SU-DHL-6 (cell line): ENCODE data around the gene NDUFS7.

Experiments used
- H2AFZ ChIP-seq: fragments of 200-600 bp; sonication (generic); 2 replicates; pipeline ENCODE4 v1.6.1; 2014; ENCODE audit warnings: low read depth, mild to moderate bottlenecking, moderate library complexity, mixed read lengths, antibody characterized with exemption, low read length; ENCODE audit not compliant: severe bottlenecking
- H3F3A ChIP-seq: fragments of 200-600 bp; shearing (Covaris generic); 2 replicates; pipeline ENCODE4 v1.6.0; 2016; ENCODE audit warnings: antibody characterized with exemption, mild to moderate bottlenecking; ENCODE audit not compliant: insufficient read depth
- H3K27ac ChIP-seq: fragments of 200-600 bp; sonication (generic); 2 replicates; pipeline ENCODE4 v1.5.1; 2016; ENCODE audit warnings: low read depth, mild to moderate bottlenecking, low read length, moderate library complexity, mixed read lengths
- H3K27me3 ChIP-seq: fragments of 200-600 bp; sonication (generic), shearing (Covaris generic); 2 replicates; pipeline ENCODE4 v1.6.0; 2014; ENCODE audit warnings: mild to moderate bottlenecking, low read length
- H3K36me3 ChIP-seq: fragments of 200-600 bp; sonication (generic); 2 replicates; pipeline ENCODE4 v1.6.1; 2014; ENCODE audit warnings: mild to moderate bottlenecking, low read length, mixed read lengths
- H3K4me2 ChIP-seq: fragments of 300-600, 200-600 bp; shearing (Covaris generic), sonication (generic); 2 replicates; pipeline ENCODE4 v1.6.0; 2014; ENCODE audit warnings: low read length, low read depth, mild to moderate bottlenecking; ENCODE audit not compliant: poor library complexity, severe bottlenecking
- H3K4me3 ChIP-seq: fragments of 200-600 bp; sonication (generic); 2 replicates; pipeline ENCODE4 v1.5.1; 2014; ENCODE audit warnings: antibody characterized with exemption, low read length, mild to moderate bottlenecking, mixed read lengths; ENCODE audit not compliant: insufficient read depth, poor library complexity, severe bottlenecking
- H3K79me2 ChIP-seq: fragments of 200-600 bp; sonication (generic); 2 replicates; pipeline ENCODE4 v1.6.1; 2014; ENCODE audit warnings: mild to moderate bottlenecking, low read length, moderate library complexity; ENCODE audit not compliant: insufficient read depth
- H3K9ac ChIP-seq: fragments of 200-600 bp; sonication (generic); 2 replicates; pipeline ENCODE4 v1.7.0; 2014; ENCODE audit warnings: mild to moderate bottlenecking, low read length
- H3K9me2 ChIP-seq: fragments of 200-600 bp; sonication (generic); replicated peaks from 2 replicates; pipeline ENCODE4 v1.6.1; 2014; ENCODE audit warnings: low read length; ENCODE audit not compliant: insufficient read depth
- H3K9me3 ChIP-seq: fragments of 200-600 bp; sonication (generic); 2 replicates; pipeline ENCODE4 v1.6.1; 2014; ENCODE audit warnings: low read length, mixed read lengths; ENCODE audit not compliant: insufficient read depth
- H4K20me1 ChIP-seq: fragments of 200-600 bp; sonication (generic); 2 replicates; pipeline ENCODE4 v1.6.1; 2014; ENCODE audit warnings: low read depth, mild to moderate bottlenecking, antibody characterized with exemption, low read length, moderate library complexity, mixed read lengths
- CTCF ChIP-seq: fragments of 200-600 bp; sonication (generic); IDR thresholded peaks from one replicate; pipeline ENCODE4 v1.5.1; 2017; ENCODE audit warnings: antibody characterized with exemption, mild to moderate bottlenecking, low read length, moderate library complexity; ENCODE audit not compliant: insufficient read depth, poor library complexity, severe bottlenecking
- EZH2phosphoT487 ChIP-seq: fragments of 200-600 bp; sonication (generic), shearing (Covaris generic); conservative IDR thresholded peaks from 2 replicates; pipeline ENCODE4 v1.6.1; 2018; ENCODE audit warnings: mild to moderate bottlenecking, antibody characterized with exemption, low read length, moderate library complexity, mixed read lengths

Gene NDUFS7

GRCh38 chr19:1429750-1430149 lies 46.0 kb downstream of the NDUFS7 start:
- Histone ChIP-seq H3K79me2 (peaks cover 13% of the 10 kb centered on the region), H3K9me3 (no peaks in the 10 kb centered on the region), H3K36me3 (peaks cover 8% of the 10 kb centered on the region; the same call in 1 of the 2 replicates), H3K4me2 (no peak overlapping the region), H3K4me3 (no peak overlapping the region), H3K27ac (no peak overlapping the region), H3K9ac (no peak overlapping the region), H3F3A (no peaks in the 10 kb centered on the region; the same call in 1 of the 2 replicates), H2AFZ (no peak overlapping the region), H3K9me2 (no peaks in the 10 kb centered on the region), H3K27me3 (no peaks in the 10 kb centered on the region), H4K20me1 (no peaks in the 10 kb centered on the region)
- TF ChIP-seq EZH2phosphoT487, result no peak
- TF ChIP-seq CTCF, result no peak

GRCh38 chr19:1430246-1430645 lies 46.5 kb downstream of the NDUFS7 start:
- no peak overlapping the region for H3K27ac ChIP-seq
- peaks cover 13% of the 10 kb centered on the region for H3K79me2 ChIP-seq
- H4K20me1 ChIP-seq, result no peaks in the 10 kb centered on the region
- no peak overlapping the region for H3K4me3 ChIP-seq
- H3K9ac ChIP-seq, result no peak overlapping the region
- H3K9me3 ChIP-seq, result no peaks in the 10 kb centered on the region
- H2AFZ ChIP-seq, result no peak overlapping the region
- peaks cover 4% of the 10 kb centered on the region for H3F3A ChIP-seq
- TF ChIP-seq CTCF (no peak), EZH2phosphoT487 (no peak)
- H3K36me3 ChIP-seq, result peaks cover 11% of the 10 kb centered on the region; the same call in 1 of the 2 replicates
- H3K9me2 ChIP-seq, result no peaks in the 10 kb centered on the region
- H3K27me3 ChIP-seq, result no peaks in the 10 kb centered on the region
- no peak overlapping the region for H3K4me2 ChIP-seq

GRCh38 chr19:1431759-1432506 lies 48.2 kb downstream of the NDUFS7 start:
- Histone ChIP-seq H3K9me3 (no peaks in the 10 kb centered on the region), H3K9me2 (no peaks in the 10 kb centered on the region), H2AFZ (no peak overlapping the region), H3K79me2 (peaks cover 9% of the 10 kb centered on the region), H3K4me3 (no peak overlapping the region), H3K27ac (no peak overlapping the region), H3F3A (peaks cover 14% of the 10 kb centered on the region), H3K9ac (no peak overlapping the region), H3K27me3 (no peaks in the 10 kb centered on the region), H3K36me3 (peaks cover 11% of the 10 kb centered on the region; the same call in 1 of the 2 replicates), H4K20me1 (no peaks in the 10 kb centered on the region), H3K4me2 (no peak overlapping the region)
- TF ChIP-seq CTCF (no peak), EZH2phosphoT487 (no peak)
